ENCODE measurements around the gene MPP1.

DNA sequence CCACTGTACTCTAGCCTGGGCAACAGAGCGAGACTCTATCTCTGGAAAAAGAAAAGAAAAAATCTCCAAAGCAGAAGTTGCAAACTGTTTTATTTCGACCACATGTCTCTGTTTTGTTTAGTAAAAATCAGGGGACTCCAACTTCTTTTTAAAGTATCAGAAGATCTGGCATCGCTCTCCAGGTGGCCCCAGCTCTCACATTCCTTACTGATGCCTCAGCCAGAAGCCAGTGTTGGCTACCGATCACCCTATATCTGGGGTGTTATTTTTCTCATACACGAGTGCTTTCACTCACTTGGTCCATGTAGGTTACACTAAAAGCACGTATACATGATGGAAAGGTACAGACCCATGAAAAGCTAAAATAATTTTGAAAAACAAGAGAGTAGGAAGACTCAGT, 8.3 kb downstream of the MPP1 start:
- TF ChIP-seq SPI1 (IDR thresholded peaks at IDR 0.05; ENCODE audit: borderline replicate concordance, low read depth), result no peak
- TF ChIP-seq, protein P1, sequence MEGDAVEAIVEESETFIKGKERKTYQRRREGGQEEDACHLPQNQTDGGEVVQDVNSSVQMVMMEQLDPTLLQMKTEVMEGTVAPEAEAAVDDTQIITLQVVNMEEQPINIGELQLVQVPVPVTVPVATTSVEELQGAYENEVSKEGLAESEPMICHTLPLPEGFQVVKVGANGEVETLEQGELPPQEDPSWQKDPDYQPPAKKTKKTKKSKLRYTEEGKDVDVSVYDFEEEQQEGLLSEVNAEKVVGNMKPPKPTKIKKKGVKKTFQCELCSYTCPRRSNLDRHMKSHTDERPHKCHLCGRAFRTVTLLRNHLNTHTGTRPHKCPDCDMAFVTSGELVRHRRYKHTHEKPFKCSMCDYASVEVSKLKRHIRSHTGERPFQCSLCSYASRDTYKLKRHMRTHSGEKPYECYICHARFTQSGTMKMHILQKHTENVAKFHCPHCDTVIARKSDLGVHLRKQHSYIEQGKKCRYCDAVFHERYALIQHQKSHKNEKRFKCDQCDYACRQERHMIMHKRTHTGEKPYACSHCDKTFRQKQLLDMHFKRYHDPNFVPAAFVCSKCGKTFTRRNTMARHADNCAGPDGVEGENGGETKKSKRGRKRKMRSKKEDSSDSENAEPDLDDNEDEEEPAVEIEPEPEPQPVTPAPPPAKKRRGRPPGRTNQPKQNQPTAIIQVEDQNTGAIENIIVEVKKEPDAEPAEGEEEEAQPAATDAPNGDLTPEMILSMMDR (IDR thresholded peaks at IDR 0.05; ENCODE audit: insufficient read depth, low read length), result no peak
- no peak for TF ChIP-seq GABPA (IDR thresholded peaks at IDR 0.05; ENCODE audit: low read depth)

All from HL-60 (cell line).